HCT116 (cell line): Measurements from ENCODE around the gene UBAP2.

Experiments used
- CTCF ChIP-seq, 3 experiments: fragments of 200-600 bp in 1 of 3; sonication (generic) in 1 of 3; IDR thresholded peaks in 2 of 3; conservative IDR thresholded peaks in 1 of 3; 2 replicates each; pipeline ENCODE4 v1.5.1; 2012 to 2017; ENCODE audit warnings: low read depth in 2 of 3, low read length in 2 of 3, antibody characterized with exemption in 1 of 3, borderline replicate concordance in 1 of 3, control low read depth in 1 of 3, mild to moderate bottlenecking in 1 of 3, mixed read lengths in 1 of 3, mixed run types in 1 of 3, moderate library complexity in 1 of 3; ENCODE audit not compliant: insufficient read depth in 1 of 3
- ELF1 ChIP-seq: IDR thresholded peaks from 2 replicates; pipeline ENCODE4 v1.6.1; 2012; ENCODE audit warnings: low read depth, borderline replicate concordance
- EZH2 ChIP-seq: fragments of 200-600 bp; sonication (generic); IDR thresholded peaks from 2 replicates; pipeline ENCODE4 v1.6.1; 2017; ENCODE audit warnings: antibody characterized with exemption, mixed run types
- EZH2phosphoT487 ChIP-seq: fragments of 200-600 bp; IDR thresholded peaks from 2 replicates; pipeline ENCODE4 v1.6.1; 2018; ENCODE audit warnings: antibody characterized with exemption, borderline replicate concordance
- POLR2A ChIP-seq: IDR thresholded peaks from 2 replicates; pipeline ENCODE4 v1.7.0; 2011; ENCODE audit warnings: borderline replicate concordance; ENCODE audit not compliant: insufficient read depth, insufficient read length; ENCODE audit errors: extremely low read depth
- REST ChIP-seq: IDR thresholded peaks from 2 replicates; pipeline ENCODE4 v1.6.1; 2012; ENCODE audit warnings: low read depth
- YY1 ChIP-seq: IDR thresholded peaks from 2 replicates; pipeline ENCODE4 v1.6.1; 2011; ENCODE audit warnings: low read length, low read depth, moderate library complexity, mild to moderate bottlenecking; ENCODE audit not compliant: insufficient replicate concordance; ENCODE audit errors: extremely low read depth

GRCh38 chr9:33894316-33894715 lies 154.4 kb downstream of the UBAP2 start:
- TF ChIP-seq EZH2 (no peak), YY1 (no peak), CTCF (IDR thresholded peaks at IDR 0.05 in 2 of 3, conservative IDR thresholded peaks at IDR 0.05 in 1 of 3; ENCODE audit: borderline replicate concordance in 1 of 3, insufficient read depth in 1 of 3, low read depth in 2 of 3, low read length in 2 of 3) (no peak), EZH2phosphoT487 (no peak), ELF1 (no peak), REST (no peak), POLR2A (no peak)
